ENCODE results near the gene TBPL1. TPM values are rescaled to one million over a fixed set of nuclear protein-coding genes. Genes with fewer than 3 reads are reported as not detected.

TBPL1 gene
- polyA plus RNA-seq, 2 of the 4 experiments (the other 2 are of a cell fraction): 22.4 to 41.1 TPM

GRCh38 chr6:134026597-134026996, 73.6 kb downstream of the TBPL1 start:
- DNase-seq (ENCODE audit: low read depth in 1 of 2, low spot score in 1 of 2) (no peak), ATAC-seq (0 out of 6 replicates have a peak, but pooled peaks of 1 of the 2 experiments have one; percentile 28), FAIRE-seq (no peak)
- ChIA-PET POLR2A (no interaction called here), CTCF (interaction anchor here (1.1 to 1.4 kb wide), 3 partner anchors 9 to 53 kb away, joined by 3 to 5 read pairs (median 4); no protein-coding TSS in a partner anchor)
- peak overlapping the region; percentile 46; the same call in 2 of the 3 replicates for H3K4me2 ChIP-seq
- peaks cover 30% of the 10 kb centered on the region for H3K4me1 ChIP-seq
- no peak overlapping the region for H3K4me3 ChIP-seq
- no peaks in the 10 kb centered on the region for H3K9me3 ChIP-seq
- H3K27ac ChIP-seq: 0 out of 6 replicates have a peak overlapping the region, but pooled peaks of 1 of the 2 experiments have one; percentile 31
- TF ChIP-seq KDM5A (IDR thresholded peaks at IDR 0.05) (no peak), EP300 (IDR thresholded peaks at IDR 0.05) (no peak), POLR2AphosphoS2 (conservative IDR thresholded peaks at IDR 0.05; ENCODE audit: low read length) (no peak), FOSB (CRISPR knock-in tag; IDR thresholded peaks at IDR 0.05) (no peak), REST (IDR thresholded peaks at IDR 0.05) (no peak), RCOR1 (IDR thresholded peaks at IDR 0.05; ENCODE audit: low read depth, low read length) (no peak)
- 66% methylated on average over 3 of the region's 3 CpGs for WGBS (ENCODE audit: missing lambda C conversion rate)

GRCh38 chr6:134028438-134028837, 75.4 kb downstream of the TBPL1 start:
- ChIA-PET CTCF (interaction anchor here (1.1 to 1.5 kb wide), 4 partner anchors 11 to 105 kb away, joined by 3 to 5 read pairs (median 4); no protein-coding TSS in a partner anchor), POLR2A (no interaction called here)
- H3K4me1 ChIP-seq: peaks cover 30% of the 10 kb centered on the region
- TF ChIP-seq CTCF (IDR thresholded peaks at IDR 0.05): no peak
- TF ChIP-seq RARB (CRISPR knock-in tag; IDR thresholded peaks at IDR 0.05): no peak
- no peak for TF ChIP-seq HMGXB4 (CRISPR knock-in tag; IDR thresholded peaks at IDR 0.05; ENCODE audit: borderline replicate concordance)
- TF ChIP-seq HDAC2 (IDR thresholded peaks at IDR 0.05): no peak
- TF ChIP-seq ZFP36 (IDR thresholded peaks at IDR 0.05; ENCODE audit: borderline replicate concordance, partially characterized antibody): no peak
- TF ChIP-seq HOXB5 (CRISPR knock-in tag; IDR thresholded peaks at IDR 0.05): no peak
- no peak for TF ChIP-seq ZNF302 (CRISPR knock-in tag; IDR thresholded peaks at IDR 0.05)
- no peak for TF ChIP-seq ELK1 (IDR thresholded peaks at IDR 0.05; ENCODE audit: low read depth, low read length)
- no peak for TF ChIP-seq POLR2AphosphoS2 (conservative IDR thresholded peaks at IDR 0.05; ENCODE audit: low read length)
- TF ChIP-seq EHMT2 (IDR thresholded peaks at IDR 0.05; ENCODE audit: low read depth): no peak
- no peak for TF ChIP-seq HOXA7 (CRISPR knock-in tag; IDR thresholded peaks at IDR 0.05)
- no peak for TF ChIP-seq RNF2 (IDR thresholded peaks at IDR 0.05; ENCODE audit: borderline replicate concordance, low read depth)
- H3K4me2 ChIP-seq: no peak overlapping the region
- no peak overlapping the region for H3K27ac ChIP-seq
- no peak overlapping the region for H3K4me3 ChIP-seq
- FAIRE-seq (no peak), DNase-seq (ENCODE audit: low read depth in 1 of 2, low spot score in 1 of 2) (no peak), ATAC-seq (no peak)
- H3K9me3 ChIP-seq: no peaks in the 10 kb centered on the region
- WGBS (ENCODE audit: missing lambda C conversion rate): 83% methylated on average over 5 of the region's 5 CpGs
